GM21723 (cell line): ENCODE measurements around the gene FOXC2.

Experiments used
- ATAC-seq: cut with Tn5 transposase; IDR thresholded peaks from one replicate; pipeline ENCODE4 v1.9.1; 2021; ENCODE audit warnings: mild to moderate bottlenecking, moderate library complexity; ENCODE audit not compliant: unreplicated experiment

FOXC2 gene

DNA sequence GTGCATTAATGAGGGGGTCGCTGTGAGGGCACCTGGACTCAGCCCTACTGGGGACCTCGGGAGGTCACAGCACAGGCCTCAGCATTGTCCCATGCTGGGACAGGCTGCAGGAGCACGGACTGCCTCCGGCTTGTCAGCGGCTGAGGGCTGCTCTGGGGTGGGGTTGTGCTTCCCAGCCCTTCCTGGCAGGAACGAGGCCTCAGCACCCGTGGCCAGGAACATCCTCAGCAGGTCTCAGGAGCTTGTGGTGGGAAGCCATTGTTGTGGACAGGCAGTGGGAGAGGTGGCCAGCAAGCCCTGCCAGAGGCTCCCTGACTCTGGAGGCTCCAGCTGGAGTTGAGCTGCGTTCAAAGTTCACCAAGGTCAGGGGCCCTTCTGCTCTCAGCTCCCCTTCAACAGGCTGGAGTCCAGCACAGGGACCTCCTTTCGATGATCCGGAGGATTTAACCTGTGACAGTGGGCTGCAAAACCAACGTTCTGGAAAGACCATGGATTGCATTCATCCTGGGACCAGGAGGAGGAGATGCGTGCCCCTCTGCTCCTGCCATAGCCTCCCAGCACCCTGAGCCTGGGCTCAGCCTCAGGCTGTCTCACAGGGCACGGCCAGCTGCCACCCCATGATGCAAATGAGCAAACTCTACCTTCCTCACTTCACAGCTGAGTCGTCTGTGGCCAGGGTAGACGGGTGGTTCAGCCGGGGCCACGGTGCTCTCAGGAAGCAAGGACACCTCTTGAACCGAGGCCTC is 44.3 kb downstream of the FOXC2 start:
- no peak for ATAC-seq

DNA sequence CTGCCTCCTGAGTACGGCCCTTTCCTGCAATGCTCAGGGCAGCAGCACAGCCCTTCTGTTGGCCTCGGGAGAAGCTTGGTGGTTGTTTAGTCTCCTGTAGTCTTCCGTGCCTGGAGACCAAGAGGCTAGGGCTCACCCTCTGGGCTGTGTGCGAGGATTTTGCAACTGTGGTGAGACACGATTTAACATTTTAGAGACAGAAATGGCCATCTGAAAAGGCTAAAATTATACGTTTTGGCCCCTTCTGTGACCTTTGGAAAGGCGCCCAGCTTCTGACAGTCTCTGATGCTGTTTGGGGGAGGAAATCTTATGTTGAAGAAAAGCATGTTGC is 44.9 kb downstream of the FOXC2 start:
- ATAC-seq = no peak

DNA sequence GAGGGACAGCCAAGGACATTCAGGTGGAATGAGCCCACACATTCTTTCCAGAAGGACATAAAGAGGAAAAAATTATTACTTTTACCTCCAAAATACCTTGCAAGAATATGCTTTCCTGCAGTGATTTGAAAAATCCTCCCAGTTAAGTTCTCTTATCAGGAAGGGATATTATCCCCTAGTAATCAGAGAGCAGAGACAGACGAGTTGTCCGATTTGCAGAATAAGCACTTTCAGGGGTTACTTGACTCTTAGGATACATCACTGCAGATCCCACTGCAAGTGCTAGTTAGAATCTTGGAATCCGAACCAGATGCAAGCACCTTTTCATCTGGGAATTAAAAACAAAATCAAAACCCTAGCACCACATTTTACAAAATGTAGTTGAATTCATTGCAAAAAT is 45.3 kb downstream of the FOXC2 start:
- ATAC-seq = no peak

DNA sequence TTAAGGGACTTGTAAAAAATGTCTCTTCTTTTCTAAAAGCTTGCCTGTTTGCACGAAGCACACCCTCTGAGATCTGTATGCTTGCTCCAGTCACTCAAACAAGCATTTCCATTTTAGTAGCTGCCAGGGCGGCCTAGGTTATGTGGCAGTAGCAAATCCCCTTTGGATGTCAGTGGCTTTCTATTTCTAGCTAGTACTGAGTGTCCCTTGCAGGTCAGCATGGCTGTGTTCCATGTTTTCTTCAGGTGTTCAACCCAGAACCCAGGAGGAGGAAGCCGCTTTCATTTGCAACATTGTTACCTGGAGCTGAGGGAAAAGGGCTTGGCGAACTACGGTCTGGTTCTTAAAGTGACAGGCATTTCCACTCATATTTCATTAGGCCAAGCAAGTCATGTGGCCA is 48.1 kb downstream of the FOXC2 start:
- no peak for ATAC-seq

DNA sequence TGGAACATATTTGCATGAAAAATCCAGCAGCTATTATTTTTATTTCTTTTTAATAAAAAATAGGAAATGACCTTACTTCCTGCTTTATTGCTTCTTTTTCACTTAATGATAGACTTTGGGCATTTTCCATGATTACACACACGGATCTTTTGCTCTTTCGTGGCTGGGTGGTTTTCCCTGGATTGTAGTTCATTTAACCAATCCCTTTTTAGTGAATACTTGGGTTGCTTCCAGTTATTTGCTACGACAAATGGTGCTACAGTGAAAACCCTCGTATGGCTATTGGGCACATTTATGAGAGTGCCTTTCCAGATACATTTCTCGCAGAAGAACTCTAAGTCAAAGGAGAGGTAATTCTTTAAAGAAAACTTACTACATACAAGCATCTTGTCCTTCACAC is 50.3 kb downstream of the FOXC2 start:
- ATAC-seq = no peak

DNA sequence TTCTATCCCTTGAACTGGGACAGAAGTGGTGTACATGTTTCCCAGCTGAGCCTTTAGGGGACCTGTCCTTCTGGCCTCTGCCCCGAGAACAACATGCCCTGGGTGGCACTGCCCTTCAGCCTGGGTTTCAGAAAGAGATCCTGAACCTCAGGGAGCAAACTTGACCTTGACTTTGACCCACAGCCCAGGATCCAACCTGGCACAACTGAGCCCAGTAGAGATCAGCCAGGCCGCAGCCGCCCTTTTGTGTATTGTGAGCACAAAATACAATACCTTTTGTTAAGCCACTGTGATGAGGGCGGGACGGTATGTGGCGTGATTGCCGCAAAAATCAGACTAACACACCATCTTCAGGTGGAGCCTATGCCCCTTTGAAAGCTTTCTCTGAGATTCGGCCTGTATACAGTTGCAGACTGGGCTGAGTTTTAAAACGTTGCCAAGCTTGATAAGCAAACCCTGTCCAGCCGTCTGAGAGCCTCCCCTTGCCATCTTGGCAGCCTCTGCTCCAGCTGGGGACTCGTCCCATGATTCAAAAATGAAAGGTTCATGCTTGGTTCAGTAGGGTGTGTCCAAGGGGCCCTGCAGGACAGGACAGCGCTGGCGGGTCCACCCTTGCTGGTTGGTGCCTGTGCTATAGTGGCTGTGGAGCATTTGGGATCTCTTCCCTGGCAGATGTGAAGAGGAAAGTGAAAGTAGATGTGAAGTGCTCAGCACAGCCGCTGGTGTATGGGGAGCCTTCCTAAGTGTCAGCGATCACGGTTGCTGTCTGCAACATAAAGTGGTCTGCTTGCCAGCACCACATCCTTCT is 52.0 kb downstream of the FOXC2 start:
- ATAC-seq = no peak
